Activated CD8-positive, alpha-beta memory T cell treated with anti-CD3 and anti-CD28 coated beads for 4 hours (primary cell): ENCODE data around the gene DGKD.
"Not testable (repeated sequence)": the region's sequence is repeated elsewhere in the genome, so short reads cannot be mapped to it uniquely, and the experiment has no call there.

Experiments
- DNase-seq, 2 donors: peaks; one replicate each; pipeline ENCODE4 v3.0.0-alpha.2; 2020; ENCODE audit warnings: low read depth in 2 of 2

DGKD gene

GRCh38 chr2:233384811-233385488 is 30.7 kb downstream of the DGKD start:
- DNase-seq = no peak

GRCh38 chr2:233385489-233386044 is 31.3 kb downstream of the DGKD start:
- DNase-seq = peak; percentile 28

- no peak for DNase-seq
Measured at GRCh38 chr2:233386382-233387041, 32.2 kb downstream of the DGKD start.

- DNase-seq = no peak
Measured at GRCh38 chr2:233387225-233387624, 32.9 kb downstream of the DGKD start.

GRCh38 chr2:233387667-233388528 is 33.6 kb downstream of the DGKD start:
- DNase-seq = no peak

GRCh38 chr2:233389601-233390125 is 35.4 kb downstream of the DGKD start:
- no peak for DNase-seq

- no peak for DNase-seq
Measured at GRCh38 chr2:233395687-233396086, 41.4 kb downstream of the DGKD start.

GRCh38 chr2:233396726-233397665 is 42.7 kb downstream of the DGKD start:
- not testable (repeated sequence) for DNase-seq

GRCh38 chr2:233399306-233400225 is 45.3 kb downstream of the DGKD start:
- DNase-seq = no peak

GRCh38 chr2:233400341-233400740 is 46.0 kb downstream of the DGKD start:
- no peak for DNase-seq

- DNase-seq = no peak
Measured at GRCh38 chr2:233400961-233401360, 46.7 kb downstream of the DGKD start.

- DNase-seq = no peak
Measured at GRCh38 chr2:233402346-233402745, 48.1 kb downstream of the DGKD start.

- DNase-seq = no peak
Measured at GRCh38 chr2:233402789-233403188, 48.5 kb downstream of the DGKD start.

- DNase-seq = peak; percentile 35 to 40
Measured at GRCh38 chr2:233404222-233404621, 49.9 kb downstream of the DGKD start.

GRCh38 chr2:233406865-233407264 is 52.6 kb downstream of the DGKD start:
- no peak for DNase-seq

GRCh38 chr2:233407771-233408181 is 53.5 kb downstream of the DGKD start:
- DNase-seq = no peak

GRCh38 chr2:233408366-233409285 is 54.3 kb downstream of the DGKD start:
- no peak for DNase-seq

GRCh38 chr2:233409286-233409991 is 55.1 kb downstream of the DGKD start:
- no peak for DNase-seq
